SK-N-SH (cell line): ENCODE measurements around the gene ELAVL2. TPM values are rescaled to one million over a fixed set of nuclear protein-coding genes. Genes with fewer than 3 reads are reported as not detected.

Experiments used
- CTCF ChIA-PET: fragments of 300-600, 350-600 bp; formaldehyde crosslinking; extraction: SDS; loops from one replicate; lab custom pipeline; 2021; lab: Yijun Ruan, JAX
- POLR2A ChIA-PET: fragments of 350-600 bp; sonication (Branson Sonifier 250); formaldehyde crosslinking; extraction: SDS; loops from one replicate; lab custom pipeline; 2020; ENCODE audit warnings: antibody characterized with exemption, inconsistent platforms; lab: Yijun Ruan, JAX
- DNase-seq: peaks from one replicate; pipeline ENCODE4 v3.0.0; 2012
- H2AFZ ChIP-seq: fragments of 200-600 bp; sonication (generic); 2 replicates; pipeline ENCODE4 v1.8.1; 2016; ENCODE audit warnings: antibody characterized with exemption, mild to moderate bottlenecking, low read depth
- H3F3A ChIP-seq: fragments of 200-600 bp; sonication (generic); replicated peaks from 2 replicates; pipeline ENCODE3; 2016; ENCODE audit warnings: antibody characterized with exemption, mild to moderate bottlenecking; ENCODE audit not compliant: insufficient read depth
- H3K27ac ChIP-seq, 2 experiments: fragments of 200-500 bp in 1 of 2; fragments of 200-600 bp in 1 of 2; sonication (Bioruptor generic) in 1 of 2; sonication (generic), shearing (Covaris generic) in 1 of 2; 2 replicates each; pipeline versions ENCODE4 v1.5.1 to v1.6.1; 2014 to 2016; ENCODE audit warnings: low read depth in 2 of 2, inconsistent platforms in 1 of 2, low read length in 1 of 2, mild to moderate bottlenecking in 1 of 2, mixed read lengths in 1 of 2
- H3K27me3 ChIP-seq: fragments of 200-600 bp; sonication (generic), shearing (Covaris generic); 2 replicates; pipeline ENCODE4 v1.6.1; 2016; ENCODE audit warnings: mixed run types; ENCODE audit not compliant: insufficient read depth
- H3K36me3 ChIP-seq, 2 experiments: fragments of 200-500 bp in 1 of 2; fragments of 200-600 bp in 1 of 2; sonication (Bioruptor generic) in 1 of 2; sonication (generic) in 1 of 2; replicated peaks in 1 of 2; 2 replicates each; pipeline versions ENCODE3 to v1.5.1; 2014 to 2016; ENCODE audit warnings: low read length in 1 of 2, mild to moderate bottlenecking in 1 of 2; ENCODE audit not compliant: insufficient read depth in 2 of 2, control insufficient read depth in 1 of 2
- H3K4me1 ChIP-seq, 2 experiments: fragments of 200-500 bp in 1 of 2; fragments of 200-600 bp in 1 of 2; sonication (Bioruptor generic) in 1 of 2; sonication (generic), shearing (Covaris generic) in 1 of 2; 2 replicates each; pipeline versions ENCODE4 v1.5.1 to v1.6.1; 2014 to 2016; ENCODE audit warnings: low read depth in 1 of 2, low read length in 1 of 2, mixed run types in 1 of 2; ENCODE audit not compliant: insufficient read depth in 2 of 2, control insufficient read depth in 1 of 2
- H3K4me2 ChIP-seq: fragments of 200-600 bp; sonication (generic), shearing (Covaris generic); 2 replicates; pipeline ENCODE4 v1.6.1; 2017; ENCODE audit warnings: mixed run types
- H3K4me3 ChIP-seq, 2 experiments: fragments of 200-500 bp in 1 of 2; fragments of 200-600 bp in 1 of 2; sonication (Bioruptor generic) in 1 of 2; sonication (generic), shearing (Covaris generic) in 1 of 2; 2 replicates each; pipeline versions ENCODE4 v1.5.1 to v1.8.1; 2014 to 2016; ENCODE audit warnings: low read depth in 2 of 2, inconsistent platforms in 1 of 2, low read length in 1 of 2, mild to moderate bottlenecking in 1 of 2, mixed read lengths in 1 of 2, moderate library complexity in 1 of 2
- H3K79me2 ChIP-seq: fragments of 200-600 bp; sonication (generic); 2 replicates; pipeline ENCODE4 v1.8.1; 2017; ENCODE audit warnings: mild to moderate bottlenecking; ENCODE audit not compliant: insufficient read depth
- H3K9ac ChIP-seq: fragments of 200-600 bp; sonication (generic); 2 replicates; pipeline ENCODE4 v1.6.1; 2017; ENCODE audit warnings: mixed run types
- H3K9me2 ChIP-seq: fragments of 200-600 bp; sonication (generic); 2 replicates; pipeline ENCODE4 v1.6.1; 2017; ENCODE audit warnings: mixed run types
- H3K9me3 ChIP-seq: fragments of 200-600 bp; sonication (generic); 2 replicates; pipeline ENCODE4 v1.6.1; 2017; ENCODE audit warnings: mixed run types, mild to moderate bottlenecking, moderate library complexity
- H4K20me1 ChIP-seq: fragments of 200-600 bp; sonication (generic); 2 replicates; pipeline ENCODE4 v1.6.1; 2017; ENCODE audit warnings: mild to moderate bottlenecking, mixed run types; ENCODE audit not compliant: insufficient read depth
- CTCF ChIP-seq: fragments of 200-600 bp; sonication (generic); IDR thresholded peaks from 2 replicates; pipeline ENCODE4 v1.6.1; 2017; ENCODE audit warnings: antibody characterized with exemption, mild to moderate bottlenecking, moderate library complexity
- EZH2phosphoT487 ChIP-seq: fragments of 200-600 bp; sonication (generic); IDR thresholded peaks from 2 replicates; pipeline ENCODE4 v1.6.1; 2017; ENCODE audit warnings: low read depth, mixed run types, mild to moderate bottlenecking, antibody characterized with exemption, moderate library complexity, borderline replicate concordance
- FOSL2 ChIP-seq: IDR thresholded peaks from 2 replicates; pipeline ENCODE4 v1.4.0; 2012; ENCODE audit warnings: low read depth, mild to moderate bottlenecking, moderate library complexity, borderline replicate concordance
- FOXM1 ChIP-seq: IDR thresholded peaks from 2 replicates; pipeline ENCODE4 v1.4.0; 2012; ENCODE audit warnings: low read depth, mild to moderate bottlenecking
- GABPA ChIP-seq: IDR thresholded peaks from 2 replicates; pipeline ENCODE4 v1.4.0; 2012; ENCODE audit warnings: low read depth, mild to moderate bottlenecking
- PBX3 ChIP-seq: IDR thresholded peaks from 2 replicates; pipeline ENCODE4; 2012
- REST ChIP-seq: IDR thresholded peaks from 2 replicates; pipeline ENCODE4 v1.6.1; 2012; ENCODE audit warnings: mild to moderate bottlenecking, low read depth, low read length, moderate library complexity
- RFX5 ChIP-seq: IDR thresholded peaks from 2 replicates; pipeline ENCODE4 v1.6.1; 2012; ENCODE audit warnings: mild to moderate bottlenecking, improper control_type of control experiment, low read length
- RXRA ChIP-seq: IDR thresholded peaks from 2 replicates; pipeline ENCODE4 v1.4.0; 2012; ENCODE audit warnings: low read depth, mild to moderate bottlenecking, borderline replicate concordance
- SIN3A ChIP-seq: IDR thresholded peaks from 2 replicates; pipeline ENCODE4 v1.6.1; 2012; ENCODE audit warnings: low read depth, mild to moderate bottlenecking, low read length, moderate library complexity, borderline replicate concordance
- SMC3 ChIP-seq: IDR thresholded peaks from 2 replicates; pipeline ENCODE4 v1.6.1; 2012; ENCODE audit warnings: low read depth, low read length, improper control_type of control experiment
- TCF12 ChIP-seq: IDR thresholded peaks from 2 replicates; pipeline ENCODE4 v1.4.0; 2012
- USF1 ChIP-seq: IDR thresholded peaks from 2 replicates; pipeline ENCODE4 v1.4.0; 2012; ENCODE audit warnings: low read depth, borderline replicate concordance
- USF2 ChIP-seq: fragments of 150-350 bp; IDR thresholded peaks from 2 replicates; pipeline ENCODE4 v1.6.1; 2017; ENCODE audit warnings: antibody characterized with exemption, low read length, low read depth, borderline replicate concordance
- YY1 ChIP-seq: IDR thresholded peaks from 2 replicates; pipeline ENCODE4 v1.4.0; 2012; ENCODE audit warnings: low read depth, mild to moderate bottlenecking
- ZBTB33 ChIP-seq: IDR thresholded peaks from 2 replicates; pipeline ENCODE4 v1.4.0; 2012; ENCODE audit warnings: low read depth, borderline replicate concordance
- WGBS: methylation state at CpG from one replicate; pipeline ENCODE4 v1.1.6; 2017; ENCODE audit warnings: low lambda C conversion rate; 5-methylcytosine and 5-hydroxymethylcytosine counted together
- polyA plus RNA-seq, 3 experiments: library from polyadenylated mRNA; depleted of rRNA; stranded (reverse); fragments of >200 nt; gene quantifications; 2 replicates each; pipeline ENCODE4 v1.2.3, GENCODE V29; 2012

ELAVL2 gene
- polyA plus RNA-seq, 1 of the 3 experiments (the other 2 are of a cell fraction) = 0.15 TPM

- 23% methylated on average over 5 of the region's 5 CpGs for WGBS
- CTCF ChIA-PET = interaction anchor here (1.4 kb wide), 1 partner anchor 23 kb away, joined by 3 read pairs; no protein-coding TSS in a partner anchor
- POLR2A ChIA-PET = no interaction called here
- Histone ChIP-seq H4K20me1 (no peaks in the 10 kb centered on the region), H3K79me2 (no peaks in the 10 kb centered on the region), H2AFZ (no peak overlapping the region), H3K27me3 (no peaks in the 10 kb centered on the region), H3K4me3 (no peak overlapping the region), H3K9me3 (no peaks in the 10 kb centered on the region), H3K27ac (no peak overlapping the region), H3K4me1 (no peaks in the 10 kb centered on the region; a peak in 1 of 4 replicates), H3K4me2 (no peak overlapping the region), H3F3A (no peaks in the 10 kb centered on the region), H3K36me3 (no peaks in the 10 kb centered on the region), H3K9ac (no peak overlapping the region), H3K9me2 (no peaks in the 10 kb centered on the region)
- TF ChIP-seq YY1 (no peak), USF1 (no peak), TCF12 (no peak), FOXM1 (no peak), CTCF (no peak), RFX5 (no peak), PBX3 (no peak), SIN3A (no peak), RXRA (no peak), GABPA (no peak), USF2 (no peak), FOSL2 (no peak), EZH2phosphoT487 (no peak), REST (no peak), SMC3 (no peak), ZBTB33 (no peak)
- DNase-seq = no peak
These were observed 78.7 kb downstream of the ELAVL2 start for GRCh38 chr9:23747088-23748075.
